ENCODE data around the gene SH3PXD2A. TPM values are rescaled to one million over a fixed set of nuclear protein-coding genes. Genes with fewer than 3 reads are reported as not detected.

SH3PXD2A gene
- total RNA-seq, 2 experiments from 2014 or later, result 6.9 to 7.0 TPM

DNA sequence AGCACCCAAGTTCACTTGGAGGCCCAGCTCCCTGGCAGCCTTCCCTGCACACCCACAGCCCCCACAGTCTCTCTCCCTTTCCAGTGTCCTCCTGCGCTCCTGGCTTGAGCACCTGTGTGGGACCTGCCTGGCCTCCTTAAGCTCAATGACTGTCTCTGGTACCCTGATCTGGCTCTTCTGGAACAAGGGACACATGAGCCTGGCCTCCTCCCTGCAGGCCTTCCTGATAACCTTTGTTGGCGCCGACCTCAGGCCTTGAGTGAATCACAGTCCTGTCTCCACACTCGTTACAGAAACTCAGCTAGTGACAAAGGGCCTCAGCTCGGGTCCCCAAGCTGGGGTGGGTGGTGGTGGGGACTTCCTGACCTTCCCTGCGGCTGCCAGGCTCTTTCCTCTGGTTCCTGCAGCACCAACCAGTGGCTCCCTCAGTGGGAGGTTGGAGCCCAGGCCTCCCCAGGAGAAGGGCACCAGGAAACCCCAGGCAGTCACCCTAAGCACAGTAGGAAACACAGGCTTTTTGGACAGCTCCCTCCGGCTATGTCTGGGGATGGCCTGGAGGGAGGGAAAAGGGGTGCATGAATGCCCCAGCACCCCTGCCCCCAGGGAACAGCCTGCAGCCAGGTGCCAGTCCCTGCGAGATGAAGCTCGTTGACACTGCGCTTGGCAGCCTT lies 147.3 kb downstream of the SH3PXD2A start:
- Histone ChIP-seq H3K9me3 (ENCODE audit: control insufficient read depth in 1 of 2, insufficient read depth in 1 of 2, low read length in 2 of 2) (peaks cover 0 to 4% of the 10 kb centered on the region in 2 experiments), H3K27ac (ENCODE audit: low read depth in 1 of 2, low read length in 2 of 2) (no peak overlapping the region), H3K4me3 (ENCODE audit: low read length) (no peak overlapping the region), H3K4me1 (ENCODE audit: insufficient read depth, low read length) (peaks cover 4% of the 10 kb centered on the region), H3K27me3 (ENCODE audit: control insufficient read depth in 1 of 2, insufficient read depth in 2 of 2, low read length in 2 of 2) (no peaks in the 10 kb centered on the region), H3K36me3 (ENCODE audit: insufficient read depth, low read length) (no peaks in the 10 kb centered on the region)
- ChIA-PET CTCF (interaction anchor here (0.5 kb wide), 1 partner anchor 205 kb away, joined by 3 read pairs; no protein-coding TSS in a partner anchor), POLR2A (interaction anchor here (0.5 kb wide), 1 partner anchor 140 kb away, joined by 4 read pairs; no protein-coding TSS in a partner anchor)
- intact Hi-C loops (cut with DNase I, micrococcal nuclease), result no loop called here
- H3K27ac Mint-ChIP-seq, result no peak overlapping the region
- no peaks in the 10 kb centered on the region for H3K27me3 Mint-ChIP-seq
- no peaks in the 10 kb centered on the region for H3K36me3 Mint-ChIP-seq (ENCODE audit: low read depth)
- TF ChIP-seq, protein P1, sequence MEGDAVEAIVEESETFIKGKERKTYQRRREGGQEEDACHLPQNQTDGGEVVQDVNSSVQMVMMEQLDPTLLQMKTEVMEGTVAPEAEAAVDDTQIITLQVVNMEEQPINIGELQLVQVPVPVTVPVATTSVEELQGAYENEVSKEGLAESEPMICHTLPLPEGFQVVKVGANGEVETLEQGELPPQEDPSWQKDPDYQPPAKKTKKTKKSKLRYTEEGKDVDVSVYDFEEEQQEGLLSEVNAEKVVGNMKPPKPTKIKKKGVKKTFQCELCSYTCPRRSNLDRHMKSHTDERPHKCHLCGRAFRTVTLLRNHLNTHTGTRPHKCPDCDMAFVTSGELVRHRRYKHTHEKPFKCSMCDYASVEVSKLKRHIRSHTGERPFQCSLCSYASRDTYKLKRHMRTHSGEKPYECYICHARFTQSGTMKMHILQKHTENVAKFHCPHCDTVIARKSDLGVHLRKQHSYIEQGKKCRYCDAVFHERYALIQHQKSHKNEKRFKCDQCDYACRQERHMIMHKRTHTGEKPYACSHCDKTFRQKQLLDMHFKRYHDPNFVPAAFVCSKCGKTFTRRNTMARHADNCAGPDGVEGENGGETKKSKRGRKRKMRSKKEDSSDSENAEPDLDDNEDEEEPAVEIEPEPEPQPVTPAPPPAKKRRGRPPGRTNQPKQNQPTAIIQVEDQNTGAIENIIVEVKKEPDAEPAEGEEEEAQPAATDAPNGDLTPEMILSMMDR (IDR thresholded peaks at IDR 0.05), result no peak
- no peak overlapping the region for H3K4me3 Mint-ChIP-seq
- no peak for ATAC-seq (ENCODE audit: poor library complexity)
- DNase-seq, result no peak
- no peaks in the 10 kb centered on the region for H3K9me3 Mint-ChIP-seq
- H3K4me1 Mint-ChIP-seq (ENCODE audit: low read depth), result no peaks in the 10 kb centered on the region

DNA sequence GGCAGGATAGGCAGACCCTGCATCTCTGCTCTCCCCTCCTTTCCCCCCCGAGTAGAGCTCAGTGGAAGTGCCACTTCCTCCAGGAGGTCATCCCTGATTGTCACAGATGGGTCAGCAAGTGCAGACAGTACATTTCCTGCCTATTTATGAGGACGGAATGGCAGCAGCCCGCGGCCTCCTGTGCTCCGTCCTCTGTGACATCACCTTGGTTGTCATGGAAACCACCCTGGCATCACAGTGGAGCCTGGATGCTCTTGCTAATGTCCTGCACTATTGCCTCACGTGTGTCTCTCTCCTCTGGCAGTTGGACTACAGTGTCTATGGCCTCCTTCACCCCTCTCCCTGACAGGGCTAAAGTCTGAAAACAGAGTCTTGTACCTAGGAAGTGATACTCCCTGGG lies 148.6 kb downstream of the SH3PXD2A start:
- DNase-seq (no peak), ATAC-seq (ENCODE audit: poor library complexity) (no peak)
- Histone ChIP-seq H3K27ac (ENCODE audit: low read depth in 1 of 2, low read length in 2 of 2) (no peak overlapping the region), H3K4me3 (ENCODE audit: low read length) (no peak overlapping the region), H3K4me1 (ENCODE audit: insufficient read depth, low read length) (no peaks in the 10 kb centered on the region), H3K27me3 (ENCODE audit: control insufficient read depth in 1 of 2, insufficient read depth in 2 of 2, low read length in 2 of 2) (no peaks in the 10 kb centered on the region), H3K9me3 (ENCODE audit: control insufficient read depth in 1 of 2, insufficient read depth in 1 of 2, low read length in 2 of 2) (peaks cover 0 to 4% of the 10 kb centered on the region in 2 experiments), H3K36me3 (ENCODE audit: insufficient read depth, low read length) (no peaks in the 10 kb centered on the region)
- no peak overlapping the region for H3K27ac Mint-ChIP-seq
- H3K36me3 Mint-ChIP-seq (ENCODE audit: low read depth), result no peaks in the 10 kb centered on the region
- POLR2A ChIA-PET, result no interaction called here
- H3K4me1 Mint-ChIP-seq (ENCODE audit: low read depth), result no peaks in the 10 kb centered on the region
- intact Hi-C loops (cut with DNase I, micrococcal nuclease), result no loop called here
- H3K27me3 Mint-ChIP-seq, result no peaks in the 10 kb centered on the region
- H3K4me3 Mint-ChIP-seq, result no peak overlapping the region
- TF ChIP-seq, protein P1 (IDR thresholded peaks at IDR 0.05), result no peak
- CTCF ChIA-PET, result no interaction called here
- no peaks in the 10 kb centered on the region for H3K9me3 Mint-ChIP-seq

DNA sequence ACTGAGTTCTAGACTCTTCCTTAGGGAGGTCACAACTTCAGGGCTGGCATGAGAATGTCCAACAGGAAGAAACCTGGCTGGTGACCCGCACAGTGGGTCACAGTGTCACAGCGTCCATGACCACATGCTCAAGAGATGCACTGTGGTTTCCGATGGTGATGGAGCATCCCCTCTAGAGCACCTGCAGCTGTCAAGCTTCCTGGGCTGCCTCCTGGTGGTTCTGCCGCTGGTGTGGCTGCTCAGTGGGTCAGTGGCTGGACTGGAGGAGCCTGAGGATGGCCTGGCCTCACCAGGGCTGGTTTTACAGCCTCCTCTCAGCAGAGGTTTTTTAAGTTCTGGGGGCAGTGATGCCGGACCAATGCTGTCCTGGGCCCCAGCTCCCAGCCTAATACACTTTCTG lies 149.3 kb downstream of the SH3PXD2A start:
- ATAC-seq (ENCODE audit: poor library complexity) (no peak), DNase-seq (no peak)
- peaks cover 0 to 4% of the 10 kb centered on the region in 2 experiments for H3K9me3 ChIP-seq (ENCODE audit: control insufficient read depth in 1 of 2, insufficient read depth in 1 of 2, low read length in 2 of 2)
- no peaks in the 10 kb centered on the region for H3K27me3 ChIP-seq (ENCODE audit: control insufficient read depth in 1 of 2, insufficient read depth in 2 of 2, low read length in 2 of 2)
- intact Hi-C loops (cut with DNase I, micrococcal nuclease), result no loop called here
- H3K36me3 ChIP-seq (ENCODE audit: insufficient read depth, low read length), result no peaks in the 10 kb centered on the region
- no peak overlapping the region for H3K27ac ChIP-seq (ENCODE audit: low read depth in 1 of 2, low read length in 2 of 2)
- H3K4me3 Mint-ChIP-seq, result no peak overlapping the region
- no peaks in the 10 kb centered on the region for H3K4me1 Mint-ChIP-seq (ENCODE audit: low read depth)
- POLR2A ChIA-PET, result no interaction called here
- no peaks in the 10 kb centered on the region for H3K36me3 Mint-ChIP-seq (ENCODE audit: low read depth)
- TF ChIP-seq, protein P1 (IDR thresholded peaks at IDR 0.05), result no peak
- CTCF ChIA-PET, result no interaction called here
- no peak overlapping the region for H3K4me3 ChIP-seq (ENCODE audit: low read length)
- H3K4me1 ChIP-seq (ENCODE audit: insufficient read depth, low read length), result no peaks in the 10 kb centered on the region
- H3K9me3 Mint-ChIP-seq, result no peaks in the 10 kb centered on the region
- no peak overlapping the region for H3K27ac Mint-ChIP-seq
- H3K27me3 Mint-ChIP-seq, result no peaks in the 10 kb centered on the region
